ENCODE data around the gene ALS2CL.

- TF ChIP-seq CTCF (IDR thresholded peaks at IDR 0.05; ENCODE audit: poor library complexity) = no peak
- TF ChIP-seq EZH2phosphoT487 (IDR thresholded peaks at IDR 0.05; ENCODE audit: low read depth, severe bottlenecking, unreplicated experiment) = no peak
- no peak for TF ChIP-seq EZH2 (IDR thresholded peaks at IDR 0.05; ENCODE audit: borderline replicate concordance)
Measured at GRCh38 chr3:46671541-46672348, 21.7 kb downstream of the ALS2CL start.

All from hepatocyte (in vitro differentiated cells).